Measurements from ENCODE around the gene DLGAP4. TPM values are rescaled to one million over a fixed set of nuclear protein-coding genes. Genes with fewer than 3 reads are reported as not detected.

The DLGAP4 gene
- total RNA-seq, 2 donors from 2014 or later, result 62.9 to 78.2 TPM

DNA sequence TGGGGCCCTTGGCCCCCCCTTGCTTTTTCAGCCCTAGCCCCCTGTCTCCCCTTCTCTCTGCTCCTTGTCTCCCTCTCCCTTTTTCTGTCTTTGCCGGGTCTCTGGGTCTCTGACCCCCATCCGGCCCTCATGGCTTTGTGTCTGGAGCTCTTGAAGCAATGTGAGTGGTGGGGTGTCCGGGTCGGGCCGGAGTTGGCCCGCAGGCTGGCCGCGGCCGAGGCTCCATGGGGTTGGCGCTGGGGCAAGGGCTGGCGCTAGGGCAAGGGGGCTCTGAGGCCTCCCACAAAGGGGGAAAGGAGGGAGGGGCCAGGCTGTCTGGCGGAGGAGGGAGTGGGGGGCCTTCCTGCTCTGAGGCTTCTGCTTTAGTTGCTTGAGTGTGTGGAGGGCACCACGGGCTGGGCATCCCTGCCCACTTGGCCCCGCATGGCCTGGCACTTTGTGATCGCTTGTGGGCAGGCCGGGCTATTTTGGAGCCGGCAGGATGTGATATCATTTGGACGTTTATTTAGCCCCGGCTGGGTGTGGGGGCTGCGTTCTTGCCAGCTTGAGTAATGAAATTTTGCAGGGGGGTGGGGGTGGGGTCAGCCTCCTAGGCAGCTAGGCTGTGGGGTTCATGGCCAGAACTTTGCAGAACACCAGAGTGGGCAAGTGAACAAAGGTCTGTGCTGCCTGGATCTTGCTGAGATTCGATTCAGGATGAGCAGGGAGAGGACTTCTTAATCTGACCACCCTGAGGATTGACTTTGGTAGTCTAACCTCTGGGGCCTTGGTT lies 156.5 kb downstream of the DLGAP4 start:
- no peaks in the 10 kb centered on the region for H3K9me3 Mint-ChIP-seq
- Histone ChIP-seq H3K4me3 (ENCODE audit: low read length) (peak overlapping the region; percentile 99), H3K27me3 (ENCODE audit: control insufficient read depth, insufficient read depth, low read length, poor library complexity, severe bottlenecking) (no peaks in the 10 kb centered on the region), H3K9me3 (ENCODE audit: control insufficient read depth, low read length) (no peaks in the 10 kb centered on the region), H3K36me3 (ENCODE audit: control insufficient read depth, insufficient read depth, low read length) (peaks cover 18% of the 10 kb centered on the region), H3K27ac (ENCODE audit: low read depth, low read length) (peak overlapping the region; percentile 71), H3K4me1 (ENCODE audit: control insufficient read depth, insufficient read depth, low read length) (peaks cover 24% of the 10 kb centered on the region), H3K9ac (ENCODE audit: extremely low read depth, low read length, poor library complexity, severe bottlenecking) (peak overlapping the region; percentile 87)
- H3K4me1 Mint-ChIP-seq, result peaks cover 33% of the 10 kb centered on the region
- 12 to 19% methylated on average over 3 to 21 of the region's 21 CpGs for WGBS, 2 experiments (ENCODE audit: insufficient coverage in 1 of 2, insufficient read length in 1 of 2)
- peak overlapping the region; percentile 89 for H3K4me3 Mint-ChIP-seq
- H3K27me3 Mint-ChIP-seq (ENCODE audit: insufficient read depth), result peaks cover 2% of the 10 kb centered on the region
- TF ChIP-seq CTCF (conservative IDR thresholded peaks at IDR 0.05), result no peak
- peak overlapping the region; percentile 89 for H3K27ac Mint-ChIP-seq
- H3K36me3 Mint-ChIP-seq (ENCODE audit: low read depth), result peaks cover 9% of the 10 kb centered on the region
- DNase-seq, result peak; percentile 74

GRCh38 chr20:36463212-36464061 lies 157.3 kb downstream of the DLGAP4 start:
- peak overlapping the region; percentile 99 for H3K4me3 ChIP-seq (ENCODE audit: low read length)
- H3K9me3 Mint-ChIP-seq, result no peaks in the 10 kb centered on the region
- H3K4me3 Mint-ChIP-seq, result peak overlapping the region; percentile 89
- peaks cover 26% of the 10 kb centered on the region for H3K36me3 ChIP-seq (ENCODE audit: control insufficient read depth, insufficient read depth, low read length)
- peak overlapping the region; percentile 39 for H3K27ac Mint-ChIP-seq
- peaks cover 25% of the 10 kb centered on the region for H3K4me1 ChIP-seq (ENCODE audit: control insufficient read depth, insufficient read depth, low read length)
- WGBS, 2 experiments (ENCODE audit: insufficient coverage in 1 of 2, insufficient read length in 1 of 2), result 79% methylated on average over 9 to 10 of the region's 10 CpGs
- H3K27me3 Mint-ChIP-seq (ENCODE audit: insufficient read depth), result peaks cover 2% of the 10 kb centered on the region
- peak overlapping the region; percentile 87 for H3K9ac ChIP-seq (ENCODE audit: extremely low read depth, low read length, poor library complexity, severe bottlenecking)
- H3K9me3 ChIP-seq (ENCODE audit: control insufficient read depth, low read length), result no peaks in the 10 kb centered on the region
- peaks cover 9% of the 10 kb centered on the region for H3K36me3 Mint-ChIP-seq (ENCODE audit: low read depth)
- DNase-seq, result no peak
- no peak for TF ChIP-seq CTCF (conservative IDR thresholded peaks at IDR 0.05)
- H3K27ac ChIP-seq (ENCODE audit: low read depth, low read length), result no peak overlapping the region
- peaks cover 33% of the 10 kb centered on the region for H3K4me1 Mint-ChIP-seq
- H3K27me3 ChIP-seq (ENCODE audit: control insufficient read depth, insufficient read depth, low read length, poor library complexity, severe bottlenecking), result no peaks in the 10 kb centered on the region

DNA sequence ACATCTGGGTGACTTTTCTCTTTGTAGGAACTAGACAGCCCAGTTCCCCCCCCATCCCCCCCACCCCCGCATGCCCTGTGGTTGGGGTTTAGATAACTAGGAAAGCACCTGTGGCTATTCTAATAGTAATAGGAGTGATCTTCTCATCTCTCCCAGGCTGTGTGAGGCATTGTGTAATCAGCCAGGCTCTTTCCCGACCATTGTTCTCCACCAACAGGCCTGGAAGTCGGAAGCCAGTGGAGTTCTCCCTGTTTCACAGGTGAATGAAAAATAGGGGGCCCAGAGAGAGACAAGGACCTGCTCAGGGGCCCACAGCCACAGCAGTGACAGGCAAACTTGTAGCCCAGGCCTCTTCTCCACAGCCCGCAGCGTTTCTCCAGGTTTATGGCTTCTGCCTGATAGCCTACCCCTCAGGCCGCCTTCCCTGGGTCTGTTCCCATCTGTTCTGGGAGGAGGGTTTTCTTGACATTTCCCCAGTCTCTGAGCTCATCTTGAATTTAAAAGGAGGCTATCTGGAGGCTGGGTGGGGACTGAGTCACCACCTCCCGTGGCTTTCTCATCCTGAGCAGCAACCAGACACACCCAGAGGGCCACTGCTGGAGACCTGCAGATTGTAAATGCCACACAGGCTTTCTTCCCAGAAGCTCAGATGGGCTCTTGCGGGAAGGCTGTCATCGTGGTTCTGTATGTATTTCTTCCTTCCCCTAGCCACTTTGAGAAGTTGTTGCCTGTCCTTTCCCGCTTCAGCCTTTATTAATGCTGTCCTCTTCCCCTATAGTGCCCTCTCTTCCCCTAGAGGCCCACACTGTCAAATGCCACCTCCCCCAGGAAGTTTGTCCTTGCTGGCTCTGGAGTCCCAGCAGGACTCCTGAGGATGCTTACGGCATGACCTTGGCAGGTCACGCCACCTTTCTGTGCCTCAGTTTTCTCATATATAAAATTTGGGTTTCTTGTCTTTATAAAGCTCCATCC lies 159.3 kb downstream of the DLGAP4 start:
- H3K27ac Mint-ChIP-seq, result peak overlapping the region; percentile 86
- peak overlapping the region; percentile 36 for H3K4me3 Mint-ChIP-seq
- no peaks in the 10 kb centered on the region for H3K27me3 Mint-ChIP-seq (ENCODE audit: insufficient read depth)
- no peaks in the 10 kb centered on the region for H3K27me3 ChIP-seq (ENCODE audit: control insufficient read depth, insufficient read depth, low read length, poor library complexity, severe bottlenecking)
- H3K27ac ChIP-seq (ENCODE audit: low read depth, low read length), result peak overlapping the region; percentile 67
- no peak for TF ChIP-seq CTCF (conservative IDR thresholded peaks at IDR 0.05)
- 38 to 75% methylated on average over 2 to 11 of the region's 12 CpGs for WGBS, 2 experiments (ENCODE audit: insufficient coverage in 1 of 2, insufficient read length in 1 of 2)
- peaks cover 10% of the 10 kb centered on the region for H3K36me3 Mint-ChIP-seq (ENCODE audit: low read depth)
- peak overlapping the region; percentile 53 for H3K9ac ChIP-seq (ENCODE audit: extremely low read depth, low read length, poor library complexity, severe bottlenecking)
- no peaks in the 10 kb centered on the region for H3K9me3 ChIP-seq (ENCODE audit: control insufficient read depth, low read length)
- peak overlapping the region; percentile 60 for H3K4me3 ChIP-seq (ENCODE audit: low read length)
- peaks cover 37% of the 10 kb centered on the region for H3K36me3 ChIP-seq (ENCODE audit: control insufficient read depth, insufficient read depth, low read length)
- peaks cover 40% of the 10 kb centered on the region for H3K4me1 Mint-ChIP-seq
- peak; percentile 80 for DNase-seq
- no peaks in the 10 kb centered on the region for H3K9me3 Mint-ChIP-seq
- peaks cover 33% of the 10 kb centered on the region for H3K4me1 ChIP-seq (ENCODE audit: control insufficient read depth, insufficient read depth, low read length)

All from endodermal cell (in vitro differentiated cells).